ENCODE measurements around the gene RALGAPA2.

The RALGAPA2 gene

DNA sequence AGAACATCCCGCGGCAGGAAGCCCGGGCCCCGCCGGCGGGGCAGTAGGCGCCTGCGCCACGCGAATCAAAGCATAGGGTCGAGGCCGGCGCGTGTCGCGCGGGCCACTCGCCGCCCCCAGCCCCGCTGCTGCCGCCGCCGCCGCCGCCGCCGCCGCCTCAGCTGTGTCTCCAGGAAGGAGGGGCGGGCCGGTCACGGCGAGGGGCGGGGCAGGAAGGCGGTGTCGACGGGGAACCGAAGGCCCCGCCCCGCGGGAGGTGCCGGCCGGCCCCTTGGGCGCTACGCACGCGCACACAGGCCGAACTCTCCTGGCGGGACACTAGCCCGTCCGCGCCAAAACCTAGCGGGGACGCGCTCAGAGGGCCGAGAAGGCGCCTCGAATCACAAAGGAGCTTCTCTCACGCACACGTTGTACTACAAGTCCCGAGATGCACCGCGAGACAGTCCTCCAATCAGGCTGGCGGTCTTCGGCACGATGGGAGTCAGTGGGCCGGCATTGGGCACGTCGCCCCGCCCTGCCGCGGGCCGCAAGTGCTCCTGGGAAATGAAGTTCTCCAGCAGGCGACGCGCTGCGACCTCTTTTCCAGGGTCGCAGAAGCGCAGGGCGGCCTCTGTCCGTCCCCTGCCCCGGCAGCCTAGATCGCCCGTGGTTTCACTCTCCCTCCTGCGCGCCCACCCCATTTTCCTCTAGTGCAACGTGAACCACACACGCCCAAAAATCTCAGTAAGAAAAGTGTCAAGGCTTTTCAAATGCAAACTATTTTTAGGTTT, at the start of gene RALGAPA2:
TSS of gene RALGAPA2 (minus strand) at position 171 of the 770 bp plus-strand sequence. CDS start at position 7, 164 bp downstream.
- Histone ChIP-seq H3K4me1 (ENCODE audit: control insufficient read depth, low read depth, low read length) (peaks cover 17% of the 10 kb centered on the region), H3K9me3 (ENCODE audit: control insufficient read depth, low read depth, low read length) (no peaks in the 10 kb centered on the region), H3K27ac (ENCODE audit: low read length) (peak within 1 kb of the TSS; percentile 64), H3K36me3 (ENCODE audit: control insufficient read depth, low read depth, low read length) (no peaks in the 10 kb centered on the region), H3K4me3 (ENCODE audit: low read length) (peak within 1 kb of the TSS; percentile 77), H3K9ac (ENCODE audit: low read length) (peak within 1 kb of the TSS; percentile 73), H3K27me3 (ENCODE audit: control insufficient read depth, insufficient read depth, low read length) (no peaks in the 10 kb centered on the region)

DNA sequence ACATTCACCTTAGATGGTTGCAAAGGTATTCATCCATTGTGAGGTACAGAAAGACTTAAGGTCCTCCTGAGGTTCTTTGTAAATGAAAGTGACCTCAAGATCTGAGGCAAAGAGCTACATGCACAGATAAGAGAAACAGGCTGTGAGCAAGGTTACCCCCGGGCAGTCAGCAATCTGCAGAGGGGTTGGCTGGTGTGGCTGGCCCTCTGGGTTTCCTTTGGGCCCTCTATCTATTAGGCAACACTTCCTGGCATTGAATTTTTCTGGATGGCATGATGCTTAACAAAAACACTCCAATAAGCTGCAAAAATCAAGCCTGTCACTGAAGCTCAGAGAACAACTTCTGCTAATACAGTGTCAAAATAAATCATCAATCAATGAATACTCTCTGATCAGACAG, 48.9 kb upstream of the RALGAPA2 start:
- no peak overlapping the region for H3K4me3 ChIP-seq (ENCODE audit: low read length)
- H3K27me3 ChIP-seq (ENCODE audit: control insufficient read depth, insufficient read depth, low read length), result no peaks in the 10 kb centered on the region
- no peak overlapping the region for H3K27ac ChIP-seq (ENCODE audit: low read length)
- H3K9me3 ChIP-seq (ENCODE audit: control insufficient read depth, low read depth, low read length), result no peaks in the 10 kb centered on the region
- no peaks in the 10 kb centered on the region for H3K4me1 ChIP-seq (ENCODE audit: control insufficient read depth, low read depth, low read length)
- H3K9ac ChIP-seq (ENCODE audit: low read length), result no peak overlapping the region
- H3K36me3 ChIP-seq (ENCODE audit: control insufficient read depth, low read depth, low read length), result no peaks in the 10 kb centered on the region

GRCh38 chr20:20759132-20759531, 46.7 kb upstream of the RALGAPA2 start:
- no peak overlapping the region for H3K27ac ChIP-seq (ENCODE audit: low read length)
- no peak overlapping the region for H3K9ac ChIP-seq (ENCODE audit: low read length)
- H3K9me3 ChIP-seq (ENCODE audit: control insufficient read depth, low read depth, low read length), result no peaks in the 10 kb centered on the region
- H3K4me3 ChIP-seq (ENCODE audit: low read length), result no peak overlapping the region
- no peaks in the 10 kb centered on the region for H3K27me3 ChIP-seq (ENCODE audit: control insufficient read depth, insufficient read depth, low read length)
- H3K36me3 ChIP-seq (ENCODE audit: control insufficient read depth, low read depth, low read length), result no peaks in the 10 kb centered on the region
- H3K4me1 ChIP-seq (ENCODE audit: control insufficient read depth, low read depth, low read length), result no peaks in the 10 kb centered on the region

DNA sequence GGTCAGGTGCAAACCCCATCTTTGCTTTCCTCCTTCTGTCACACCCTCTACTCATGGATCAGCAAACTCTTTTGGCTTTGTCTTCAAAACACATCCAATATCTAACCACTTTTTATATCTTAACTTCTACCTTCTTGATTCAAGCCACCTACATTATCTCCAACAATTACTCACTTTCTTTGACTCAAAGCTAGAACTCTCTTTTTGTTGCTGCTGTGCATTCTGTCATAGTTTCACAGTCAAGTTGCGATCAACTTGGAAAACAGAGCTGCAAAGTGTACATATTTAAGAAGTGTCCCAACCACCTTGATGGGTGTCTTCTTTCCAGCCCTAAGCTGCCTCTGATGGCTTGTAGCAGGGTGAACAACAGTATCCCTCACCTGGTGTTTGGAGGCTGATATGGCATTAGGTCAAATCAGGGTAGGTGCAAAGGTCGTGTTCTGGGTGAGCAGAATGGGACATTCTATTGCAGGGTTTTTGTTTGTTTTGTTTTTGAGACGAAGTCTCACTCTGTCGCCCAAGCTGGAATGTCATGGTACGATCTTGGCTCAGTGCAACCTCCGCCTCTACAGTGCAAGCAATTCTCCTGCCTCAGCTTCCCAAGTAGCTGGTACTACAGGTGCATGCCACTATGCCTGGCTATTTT, 43.4 kb upstream of the RALGAPA2 start:
- H3K9ac ChIP-seq (ENCODE audit: low read length), result no peak overlapping the region
- no peaks in the 10 kb centered on the region for H3K9me3 ChIP-seq (ENCODE audit: control insufficient read depth, low read depth, low read length)
- no peaks in the 10 kb centered on the region for H3K4me1 ChIP-seq (ENCODE audit: control insufficient read depth, low read depth, low read length)
- no peaks in the 10 kb centered on the region for H3K27me3 ChIP-seq (ENCODE audit: control insufficient read depth, insufficient read depth, low read length)
- no peak overlapping the region for H3K4me3 ChIP-seq (ENCODE audit: low read length)
- no peak overlapping the region for H3K27ac ChIP-seq (ENCODE audit: low read length)
- no peaks in the 10 kb centered on the region for H3K36me3 ChIP-seq (ENCODE audit: control insufficient read depth, low read depth, low read length)

DNA sequence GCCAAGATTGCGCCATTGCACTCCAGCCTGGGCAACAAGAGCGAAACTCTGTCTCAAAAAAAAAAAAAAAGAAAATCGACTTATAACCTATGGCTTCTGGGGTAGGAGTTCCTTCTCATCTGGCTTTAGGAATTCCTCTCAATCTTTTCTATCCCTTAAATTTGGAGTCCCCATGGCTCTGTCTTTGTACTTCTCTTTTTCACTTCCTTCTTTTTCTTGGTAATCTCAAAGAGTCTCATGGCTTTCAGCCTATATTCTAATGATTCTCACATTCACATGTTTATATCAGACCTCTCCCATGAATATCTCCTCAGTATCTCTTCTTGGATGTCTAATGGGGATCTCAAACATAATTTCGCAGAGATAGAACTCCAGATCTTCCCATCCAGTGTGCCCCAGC, 42.8 kb upstream of the RALGAPA2 start:
- Histone ChIP-seq H3K4me3 (ENCODE audit: low read length) (no peak overlapping the region), H3K27ac (ENCODE audit: low read length) (no peak overlapping the region), H3K4me1 (ENCODE audit: control insufficient read depth, low read depth, low read length) (no peaks in the 10 kb centered on the region), H3K9me3 (ENCODE audit: control insufficient read depth, low read depth, low read length) (no peaks in the 10 kb centered on the region), H3K9ac (ENCODE audit: low read length) (no peak overlapping the region), H3K27me3 (ENCODE audit: control insufficient read depth, insufficient read depth, low read length) (no peaks in the 10 kb centered on the region), H3K36me3 (ENCODE audit: control insufficient read depth, low read depth, low read length) (no peaks in the 10 kb centered on the region)

- no peak overlapping the region for H3K9ac ChIP-seq (ENCODE audit: low read length)
- no peak overlapping the region for H3K27ac ChIP-seq (ENCODE audit: low read length)
- no peak overlapping the region for H3K4me3 ChIP-seq (ENCODE audit: low read length)
- no peaks in the 10 kb centered on the region for H3K27me3 ChIP-seq (ENCODE audit: control insufficient read depth, insufficient read depth, low read length)
- no peaks in the 10 kb centered on the region for H3K9me3 ChIP-seq (ENCODE audit: control insufficient read depth, low read depth, low read length)
- H3K4me1 ChIP-seq (ENCODE audit: control insufficient read depth, low read depth, low read length), result no peaks in the 10 kb centered on the region
- H3K36me3 ChIP-seq (ENCODE audit: control insufficient read depth, low read depth, low read length), result no peaks in the 10 kb centered on the region
Observed at GRCh38 chr20:20754714-20755113, 42.3 kb upstream of the RALGAPA2 start.

GRCh38 chr20:20752712-20753111, 40.3 kb upstream of the RALGAPA2 start:
- Histone ChIP-seq H3K27ac (ENCODE audit: low read length) (no peak overlapping the region), H3K27me3 (ENCODE audit: control insufficient read depth, insufficient read depth, low read length) (no peaks in the 10 kb centered on the region), H3K4me1 (ENCODE audit: control insufficient read depth, low read depth, low read length) (no peaks in the 10 kb centered on the region), H3K9ac (ENCODE audit: low read length) (no peak overlapping the region), H3K4me3 (ENCODE audit: low read length) (no peak overlapping the region), H3K36me3 (ENCODE audit: control insufficient read depth, low read depth, low read length) (no peaks in the 10 kb centered on the region), H3K9me3 (ENCODE audit: control insufficient read depth, low read depth, low read length) (no peaks in the 10 kb centered on the region)

DNA sequence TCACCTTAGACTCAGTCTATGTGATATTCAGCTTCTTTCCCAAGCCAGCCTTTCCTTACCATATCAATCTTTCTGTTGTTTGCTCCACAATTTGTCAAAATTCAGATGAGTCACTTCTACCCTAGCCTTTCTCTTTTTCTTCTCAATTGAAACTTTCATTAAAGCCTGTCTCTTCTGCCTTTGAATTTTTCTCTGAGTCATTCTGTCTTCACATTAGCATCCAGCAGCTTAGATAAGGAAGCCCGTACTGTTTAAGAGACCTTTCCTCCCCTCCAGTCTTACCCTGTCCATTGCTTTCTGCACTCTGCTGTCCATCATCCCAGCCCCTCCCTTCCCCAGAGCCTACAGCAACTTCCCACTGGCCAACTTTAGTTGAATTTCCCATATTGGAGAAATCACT, 34.9 kb upstream of the RALGAPA2 start:
- peaks cover 22% of the 10 kb centered on the region for H3K4me1 ChIP-seq (ENCODE audit: control insufficient read depth, low read depth, low read length)
- no peak overlapping the region for H3K9ac ChIP-seq (ENCODE audit: low read length)
- no peak overlapping the region for H3K4me3 ChIP-seq (ENCODE audit: low read length)
- no peaks in the 10 kb centered on the region for H3K36me3 ChIP-seq (ENCODE audit: control insufficient read depth, low read depth, low read length)
- no peaks in the 10 kb centered on the region for H3K9me3 ChIP-seq (ENCODE audit: control insufficient read depth, low read depth, low read length)
- no peaks in the 10 kb centered on the region for H3K27me3 ChIP-seq (ENCODE audit: control insufficient read depth, insufficient read depth, low read length)
- no peak overlapping the region for H3K27ac ChIP-seq (ENCODE audit: low read length)

DNA sequence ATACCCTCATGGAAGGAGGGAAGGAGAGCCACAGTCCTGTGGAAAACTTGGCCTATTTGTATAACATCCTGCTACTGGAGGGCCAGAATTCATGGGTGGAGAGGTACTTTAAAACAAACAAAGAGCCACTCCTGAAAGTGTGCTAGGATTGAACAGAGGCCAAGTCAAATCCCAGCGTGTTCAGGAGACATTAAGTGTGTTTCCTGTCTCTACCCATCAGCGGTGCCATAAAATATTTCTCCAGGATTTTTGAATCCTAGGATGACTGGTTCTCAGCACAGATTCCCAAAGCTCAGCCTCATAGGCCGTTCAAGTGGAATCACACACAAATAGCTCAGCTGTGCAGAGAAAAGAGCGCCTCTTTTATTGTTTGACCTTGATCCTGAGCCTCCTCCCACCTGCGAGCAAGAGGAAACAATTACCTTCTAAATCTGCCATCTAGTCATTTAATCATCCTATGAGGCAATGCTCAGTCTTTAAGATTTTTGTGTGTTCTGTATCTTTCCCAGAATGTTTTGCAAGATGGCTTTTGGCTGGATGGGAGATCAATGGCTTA, 31.8 kb upstream of the RALGAPA2 start:
- H3K36me3 ChIP-seq (ENCODE audit: control insufficient read depth, low read depth, low read length), result no peaks in the 10 kb centered on the region
- H3K9me3 ChIP-seq (ENCODE audit: control insufficient read depth, low read depth, low read length), result no peaks in the 10 kb centered on the region
- no peak overlapping the region for H3K4me3 ChIP-seq (ENCODE audit: low read length)
- no peak overlapping the region for H3K27ac ChIP-seq (ENCODE audit: low read length)
- H3K4me1 ChIP-seq (ENCODE audit: control insufficient read depth, low read depth, low read length), result peaks cover 22% of the 10 kb centered on the region
- peak overlapping the region; percentile 51 for H3K9ac ChIP-seq (ENCODE audit: low read length)
- no peaks in the 10 kb centered on the region for H3K27me3 ChIP-seq (ENCODE audit: control insufficient read depth, insufficient read depth, low read length)

GRCh38 chr20:20743511-20744169, 31.2 kb upstream of the RALGAPA2 start:
- Histone ChIP-seq H3K9me3 (ENCODE audit: control insufficient read depth, low read depth, low read length) (no peaks in the 10 kb centered on the region), H3K9ac (ENCODE audit: low read length) (peak overlapping the region; percentile 51), H3K4me3 (ENCODE audit: low read length) (peak overlapping the region; percentile 32), H3K4me1 (ENCODE audit: control insufficient read depth, low read depth, low read length) (peaks cover 22% of the 10 kb centered on the region), H3K27me3 (ENCODE audit: control insufficient read depth, insufficient read depth, low read length) (no peaks in the 10 kb centered on the region), H3K27ac (ENCODE audit: low read length) (peak overlapping the region; percentile 68), H3K36me3 (ENCODE audit: control insufficient read depth, low read depth, low read length) (no peaks in the 10 kb centered on the region)

Data from iPS-18a (cell line).